BJ (cell line): ENCODE results near the gene PSTK. TPM values are rescaled to one million over a fixed set of nuclear protein-coding genes. Genes with fewer than 3 reads are reported as not detected.
A peak's percentile ranks its signal among the peaks of the same experiment; 100 is the strongest.

Source experiments
- CTCF ChIA-PET: fragments of 350-600 bp; formaldehyde crosslinking; extraction: SDS; loops from one replicate; lab custom pipeline; 2021; ENCODE audit warnings: antibody characterized with exemption, inconsistent platforms; lab: Yijun Ruan, JAX
- POLR2A ChIA-PET: fragments of 300-600 bp; sonication (Branson Sonifier 250); formaldehyde crosslinking; extraction: SDS; loops from one replicate; lab custom pipeline; 2021; ENCODE audit warnings: antibody characterized with exemption; lab: Charles Lee
- DNase-seq: peaks from one replicate; pipeline ENCODE4 v3.0.0-alpha.2; 2011; ENCODE audit warnings: low read depth
- H3K27me3 ChIP-seq: 2 replicates; pipeline ENCODE4 v1.6.0; 2011; ENCODE audit warnings: low read length; ENCODE audit not compliant: control insufficient read depth, insufficient read depth
- H3K36me3 ChIP-seq: 2 replicates; pipeline ENCODE4 v1.5.1; 2011; ENCODE audit warnings: low read length; ENCODE audit not compliant: control insufficient read depth, insufficient read depth
- H3K4me3 ChIP-seq: 2 replicates; pipeline ENCODE4 v1.5.1; 2011; ENCODE audit warnings: low read depth, mild to moderate bottlenecking, control low read depth, low read length
- CTCF ChIP-seq: IDR thresholded peaks from 2 replicates; pipeline ENCODE4 v1.5.1; 2011; ENCODE audit warnings: low read depth, mild to moderate bottlenecking, control low read depth, inconsistent platforms, low read length, moderate library complexity; ENCODE audit not compliant: insufficient read depth
- polyA plus RNA-seq: library from polyadenylated mRNA; depleted of rRNA; stranded (reverse); fragments of >200 nt; gene quantifications from 2 replicates; pipeline ENCODE4 v1.2.3, GENCODE V29; 2011

PSTK gene
- polyA plus RNA-seq, 1 experiment, result 3.0 TPM

GRCh38 chr10:122981066-122981464 lies 864 bp downstream of the PSTK start:
- no peak for DNase-seq
- peak overlapping the region; percentile 94 for H3K4me3 ChIP-seq
- ChIA-PET POLR2A (no interaction called here), CTCF (interaction anchor here (0.8 to 2.9 kb wide), 9 partner anchors 9 to 117 kb away, joined by 3 to 22 read pairs (median 5); partner anchors contain the start of gene C10orf88)
- TF ChIP-seq CTCF, result peak; percentile 58
- H3K36me3 ChIP-seq, result no peaks in the 10 kb centered on the region; the same call in 1 of the 2 replicates
- H3K27me3 ChIP-seq, result no peaks in the 10 kb centered on the region

GRCh38 chr10:122983898-122984297 lies 3.7 kb downstream of the PSTK start:
- ChIA-PET POLR2A (no interaction called here), CTCF (interaction anchor here (1.2 to 1.7 kb wide), 4 partner anchors 10 to 20 kb away, joined by 3 to 5 read pairs (median 4); no protein-coding TSS in a partner anchor)
- Histone ChIP-seq H3K4me3 (no peak overlapping the region), H3K27me3 (no peaks in the 10 kb centered on the region), H3K36me3 (no peaks in the 10 kb centered on the region; the same call in 1 of the 2 replicates)
- no peak for DNase-seq
- no peak for TF ChIP-seq CTCF

DNA sequence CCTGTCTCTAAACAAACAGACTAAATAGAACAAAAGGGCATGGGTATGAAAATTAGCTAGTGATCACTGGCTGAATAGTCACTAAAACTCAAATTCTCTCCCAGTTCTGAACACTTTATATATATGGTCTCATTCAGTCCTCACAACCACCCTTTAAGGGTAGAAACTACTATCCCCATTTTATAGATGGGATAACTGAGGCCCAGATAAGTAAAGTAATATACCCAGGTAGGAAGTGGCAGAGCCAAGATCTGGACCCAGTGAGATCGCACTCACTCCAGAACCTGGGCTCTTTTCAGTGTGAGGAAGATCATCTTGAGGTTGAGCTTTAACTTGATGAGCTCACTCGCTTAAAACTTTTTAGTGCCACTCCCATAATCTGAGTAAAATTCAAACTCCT lies 4.5 kb downstream of the PSTK start:
- CTCF ChIA-PET, result interaction anchor here (1.2 kb wide), 1 partner anchor 9 kb away, joined by 3 read pairs; no protein-coding TSS in a partner anchor
- H3K27me3 ChIP-seq, result no peaks in the 10 kb centered on the region
- H3K36me3 ChIP-seq, result no peaks in the 10 kb centered on the region; the same call in 1 of the 2 replicates
- POLR2A ChIA-PET, result no interaction called here
- H3K4me3 ChIP-seq, result no peak overlapping the region
- TF ChIP-seq CTCF, result no peak
- no peak for DNase-seq

DNA sequence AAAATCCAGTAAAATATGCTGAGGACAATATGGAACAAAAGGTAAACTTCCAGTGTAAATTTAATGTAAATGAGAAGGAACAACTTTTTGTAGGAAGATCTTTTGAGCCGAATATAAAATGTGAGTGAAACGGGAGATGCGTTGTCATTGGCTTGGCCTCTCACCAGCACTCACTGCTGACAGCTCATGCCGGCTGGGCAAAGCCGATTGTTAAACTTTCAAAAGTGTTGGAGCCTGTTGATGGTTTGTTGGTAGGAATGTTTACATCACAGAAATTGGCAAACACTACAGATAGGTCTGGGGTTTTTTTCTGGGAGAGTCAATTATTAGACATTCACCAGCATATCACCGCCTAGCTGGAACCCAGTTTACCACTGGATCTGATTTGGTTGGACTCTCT lies 6.1 kb downstream of the PSTK start:
- TF ChIP-seq CTCF, result no peak
- Histone ChIP-seq H3K27me3 (no peaks in the 10 kb centered on the region), H3K36me3 (no peaks in the 10 kb centered on the region; the same call in 1 of the 2 replicates), H3K4me3 (no peak overlapping the region)
- ChIA-PET POLR2A (no interaction called here), CTCF (no interaction called here)
- no peak for DNase-seq

DNA sequence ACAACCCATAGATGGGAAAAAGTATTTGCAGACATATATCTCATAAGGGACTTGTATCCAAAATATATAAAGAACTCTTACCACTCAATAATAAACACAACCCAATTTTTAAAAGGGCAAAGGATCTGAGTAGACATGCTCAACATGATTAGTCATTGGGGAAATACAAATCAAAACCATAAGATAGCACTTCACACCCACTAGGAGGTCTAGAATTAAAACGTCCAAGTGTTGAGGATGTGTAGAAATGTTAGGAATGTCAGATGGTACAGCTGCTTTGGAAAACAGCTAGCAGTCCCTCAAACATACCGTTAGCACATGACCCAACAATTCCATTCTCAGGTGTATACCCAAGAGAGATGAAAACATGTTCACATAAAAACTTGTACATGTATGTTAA lies 8.3 kb downstream of the PSTK start:
- TF ChIP-seq CTCF, result no peak
- Histone ChIP-seq H3K27me3 (no peaks in the 10 kb centered on the region), H3K36me3 (no peaks in the 10 kb centered on the region; the same call in 1 of the 2 replicates), H3K4me3 (no peak overlapping the region)
- DNase-seq, result no peak
- ChIA-PET CTCF (interaction anchor here (3.7 kb wide), 1 partner anchor 7 kb away, joined by 22 read pairs; the partner anchor contains the start of gene PSTK), POLR2A (no interaction called here)
